Prostate gland (tissue), 2 donors: ENCODE measurements around the gene NOL6.
"Not testable (repeated sequence)": the region's sequence is repeated elsewhere in the genome, so short reads cannot be mapped to it uniquely, and the experiment has no call there.

ENCODE experiments used
- POLR2A ChIP-seq: fragments of 450-650 bp; IDR thresholded peaks from one replicate; pipeline ENCODE4 v1.6.1; 2016; ENCODE audit warnings: antibody characterized with exemption, mild to moderate bottlenecking
- TF ChIP-seq, protein P1 (sequence below), 4 experiments: fragments of 200-600 bp in 2 of 4; fragments of 450-650 bp in 2 of 4; sonication (generic) in 2 of 4; IDR thresholded peaks; 1 replicate in 3 of 4; 2 replicates in 1 of 4; pipeline ENCODE4 v1.5.1; 2016 to 2019; ENCODE audit warnings: antibody characterized with exemption in 4 of 4, mild to moderate bottlenecking in 2 of 4, moderate library complexity in 2 of 4

DNA sequence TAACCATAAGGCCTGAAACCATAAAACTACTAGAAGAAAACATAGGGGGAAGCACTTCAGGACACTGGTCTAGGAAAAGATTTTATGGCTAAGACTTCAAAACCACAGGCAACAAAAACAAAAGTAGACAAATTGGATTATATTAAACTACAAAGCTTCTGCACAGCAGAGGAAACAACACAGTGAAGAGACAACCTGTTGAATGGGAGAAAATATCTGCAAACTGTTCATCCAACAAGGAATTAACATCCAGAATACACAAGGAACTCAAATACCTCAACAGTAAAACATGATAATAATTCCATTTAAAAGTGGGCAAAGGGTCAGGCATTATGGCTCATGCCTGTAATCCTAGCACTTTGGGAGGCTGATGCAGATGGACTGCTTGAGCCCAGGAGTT lies 11.6 kb upstream of the NOL6 start:
- TF ChIP-seq, protein P1, sequence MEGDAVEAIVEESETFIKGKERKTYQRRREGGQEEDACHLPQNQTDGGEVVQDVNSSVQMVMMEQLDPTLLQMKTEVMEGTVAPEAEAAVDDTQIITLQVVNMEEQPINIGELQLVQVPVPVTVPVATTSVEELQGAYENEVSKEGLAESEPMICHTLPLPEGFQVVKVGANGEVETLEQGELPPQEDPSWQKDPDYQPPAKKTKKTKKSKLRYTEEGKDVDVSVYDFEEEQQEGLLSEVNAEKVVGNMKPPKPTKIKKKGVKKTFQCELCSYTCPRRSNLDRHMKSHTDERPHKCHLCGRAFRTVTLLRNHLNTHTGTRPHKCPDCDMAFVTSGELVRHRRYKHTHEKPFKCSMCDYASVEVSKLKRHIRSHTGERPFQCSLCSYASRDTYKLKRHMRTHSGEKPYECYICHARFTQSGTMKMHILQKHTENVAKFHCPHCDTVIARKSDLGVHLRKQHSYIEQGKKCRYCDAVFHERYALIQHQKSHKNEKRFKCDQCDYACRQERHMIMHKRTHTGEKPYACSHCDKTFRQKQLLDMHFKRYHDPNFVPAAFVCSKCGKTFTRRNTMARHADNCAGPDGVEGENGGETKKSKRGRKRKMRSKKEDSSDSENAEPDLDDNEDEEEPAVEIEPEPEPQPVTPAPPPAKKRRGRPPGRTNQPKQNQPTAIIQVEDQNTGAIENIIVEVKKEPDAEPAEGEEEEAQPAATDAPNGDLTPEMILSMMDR (IDR thresholded peaks at IDR 0.05) = not testable (repeated sequence)
- TF ChIP-seq POLR2A = not testable (repeated sequence)
